Endothelial cell of umbilical vein (primary cell): ENCODE data around the gene CEMIP. TPM values are rescaled to one million over a fixed set of nuclear protein-coding genes. Genes with fewer than 3 reads are reported as not detected.

Experiments
- BruUV-seq: library from RNA; stranded (reverse); fragments of 400-500 nt; replicated peaks from 2 replicates; lab custom pipeline; 2021; lab: Mats Ljungman, UMichigan
- CTCF ChIA-PET: fragments of 300-600, 350-600 bp; sonication (Branson Sonifier 250); formaldehyde crosslinking; loops from one replicate; lab custom pipeline; 2021; ENCODE audit warnings: antibody characterized with exemption, inconsistent platforms; lab: Charles Lee
- POLR2A ChIA-PET: fragments of 300-600, 350-600 bp; sonication (Branson Sonifier 250); formaldehyde crosslinking; loops from one replicate; lab custom pipeline; 2021; ENCODE audit warnings: antibody characterized with exemption, inconsistent platforms; lab: Charles Lee
- DNase-seq: peaks from one replicate; pipeline ENCODE4 v3.0.0-alpha.2; 2011; ENCODE audit warnings: low read depth, low spot score
- FAIRE-seq: peaks from 2 replicates; lab custom pipeline; 2011; peaks lifted over from hg19 to GRCh38; lab: Jason Lieb, UNC
- H2AFZ ChIP-seq: 2 replicates; pipeline ENCODE4 v1.6.0; 2012; ENCODE audit warnings: low read depth, low read length, control low read depth, inconsistent platforms
- H3K27ac ChIP-seq: 2 replicates; pipeline ENCODE4 v1.5.1; 2011; ENCODE audit warnings: low read depth, mild to moderate bottlenecking, control low read depth, low read length, moderate library complexity; ENCODE audit not compliant: insufficient read depth
- H3K27me3 ChIP-seq, 2 experiments: 2 replicates each; pipeline versions ENCODE4 v1.6.0 to v1.6.1; 2011; ENCODE audit warnings: low read length in 2 of 2, mixed read lengths in 1 of 2; ENCODE audit not compliant: control insufficient read depth in 2 of 2, insufficient read depth in 2 of 2
- H3K36me3 ChIP-seq, 2 experiments: 2 replicates in 1 of 2; 3 replicates in 1 of 2; pipeline ENCODE4 v1.5.1; 2011; ENCODE audit warnings: low read length in 2 of 2, mild to moderate bottlenecking in 1 of 2, moderate library complexity in 1 of 2; ENCODE audit not compliant: control insufficient read depth in 2 of 2, insufficient read depth in 2 of 2; ENCODE audit errors: extremely low read depth in 1 of 2
- H3K4me1 ChIP-seq: 3 replicates; pipeline ENCODE4 v1.5.1; 2011; ENCODE audit warnings: mild to moderate bottlenecking, low read length; ENCODE audit not compliant: control insufficient read depth, insufficient read depth; ENCODE audit errors: extremely low read depth
- H3K4me2 ChIP-seq: 2 replicates; pipeline ENCODE4 v1.6.1; 2011; ENCODE audit warnings: low read length, control low read depth, mixed read lengths; ENCODE audit not compliant: insufficient read depth
- H3K4me3 ChIP-seq, 3 experiments: fragments of 200-600 bp in 1 of 3; sonication (generic), shearing (Covaris generic) in 1 of 3; replicated peaks in 1 of 3; 2 replicates each; pipeline ENCODE4 v1.5.1; 2011 to 2016; ENCODE audit warnings: control low read depth in 3 of 3, low read length in 3 of 3, mild to moderate bottlenecking in 2 of 3, inconsistent platforms in 1 of 3, low read depth in 1 of 3, moderate library complexity in 1 of 3; ENCODE audit not compliant: insufficient read depth in 1 of 3
- H3K79me2 ChIP-seq: 2 replicates; pipeline ENCODE4 v1.6.0; 2012; ENCODE audit warnings: low read length, inconsistent platforms; ENCODE audit not compliant: control insufficient read depth, insufficient read depth
- H3K9ac ChIP-seq: replicated peaks from 2 replicates; pipeline ENCODE3; 2011; ENCODE audit warnings: low read length, control low read depth; ENCODE audit not compliant: insufficient read depth; ENCODE audit errors: extremely low read depth
- H3K9me1 ChIP-seq: replicated peaks from 3 replicates; pipeline ENCODE4 v1.6.0; 2011; ENCODE audit warnings: mild to moderate bottlenecking, low read length; ENCODE audit not compliant: control insufficient read depth, insufficient read depth; ENCODE audit errors: extremely low read depth
- H3K9me3 ChIP-seq: replicated peaks from 2 replicates; pipeline ENCODE4 v1.5.1; 2012; ENCODE audit warnings: low read length, inconsistent platforms; ENCODE audit not compliant: control insufficient read depth, insufficient read depth
- H4K20me1 ChIP-seq: replicated peaks from 2 replicates; pipeline ENCODE3; 2011; ENCODE audit warnings: mild to moderate bottlenecking, low read length; ENCODE audit not compliant: control insufficient read depth, insufficient read depth; ENCODE audit errors: extremely low read depth
- EZH2 ChIP-seq: IDR thresholded peaks from 2 replicates; pipeline ENCODE4 v1.6.1; 2012; ENCODE audit warnings: borderline replicate concordance, low read depth, mild to moderate bottlenecking, moderate library complexity, low read length, inconsistent platforms; ENCODE audit not compliant: severe bottlenecking
- FOS ChIP-seq: IDR thresholded peaks from 2 replicates; pipeline ENCODE4 v1.6.1; 2011; ENCODE audit warnings: mild to moderate bottlenecking, low read length, moderate library complexity, borderline replicate concordance; ENCODE audit not compliant: insufficient read depth
- GATA2 ChIP-seq: IDR thresholded peaks from 2 replicates; pipeline ENCODE4 v1.7.0; 2011; ENCODE audit warnings: low read depth, mild to moderate bottlenecking, moderate library complexity, mixed read lengths, low read length; ENCODE audit not compliant: insufficient read length, insufficient read depth
- JUN ChIP-seq: IDR thresholded peaks from 2 replicates; pipeline ENCODE4 v1.6.1; 2011; ENCODE audit warnings: borderline replicate concordance, low read depth; ENCODE audit not compliant: insufficient read length, insufficient read depth
- MYC ChIP-seq: IDR thresholded peaks from one replicate; pipeline ENCODE4 v1.6.1; 2011; ENCODE audit warnings: mild to moderate bottlenecking, low read depth, low read length
- POLR2A ChIP-seq: IDR thresholded peaks from 2 replicates; pipeline ENCODE4 v1.6.1; 2012; ENCODE audit warnings: low read depth, mild to moderate bottlenecking, control low read depth, low read length
- POLR2AphosphoS5 ChIP-seq: IDR thresholded peaks from 2 replicates; pipeline ENCODE4 v1.6.1; 2012; ENCODE audit warnings: low read depth, mild to moderate bottlenecking, control low read depth, low read length, moderate library complexity; ENCODE audit not compliant: insufficient read depth
- dilution Hi-C: fragments of 300-500 bp; cut with MboI; formaldehyde crosslinking; loops from one replicate; pipeline ENCODE4 v1.15.0; 2019; ENCODE audit warnings: low sequenced_read_pairs; ENCODE audit not compliant: extremely low pct_ligation_motif_present
- intact Hi-C: fragments of 100-400 bp; cut with micrococcal nuclease; formaldehyde crosslinking; loops from one replicate; pipeline ENCODE4 v1.10.0; 2022
- polyA plus RNA-seq, 4 experiments: library from polyadenylated mRNA; depleted of rRNA in 3 of 4; stranded (reverse) in 3 of 4; unstranded in 1 of 4; fragments of >200 nt; gene quantifications; 2 replicates each; pipeline versions ENCODE4 v1.2.1 to v1.2.3, GENCODE V29; 2011 to 2012; ENCODE audit warnings: missing spikeins in 1 of 4
- total RNA-seq: library from RNA; stranded (reverse); gene quantifications from 2 replicates; pipeline ENCODE4 v1.2.3, GENCODE V29; 2021
- TF ChIP-seq, protein P1 (sequence below): IDR thresholded peaks from 2 replicates; pipeline ENCODE4 v1.6.1; 2011; ENCODE audit not compliant: insufficient read depth, insufficient read length
- TF ChIP-seq, protein P2 (sequence below), 2 donors: IDR thresholded peaks; 1 replicate in 1 of 2; 2 replicates in 1 of 2; pipeline ENCODE4 v1.5.1; 2011; ENCODE audit warnings: low read length in 2 of 2, mild to moderate bottlenecking in 2 of 2, moderate library complexity in 2 of 2, control low read depth in 1 of 2, inconsistent platforms in 1 of 2, low read depth in 1 of 2; ENCODE audit not compliant: insufficient read depth in 1 of 2; ENCODE audit errors: extremely low read depth in 1 of 2

Gene CEMIP
- total and polyA plus RNA-seq, 2 donors (not counting 3 experiments of a cell fraction or from before 2014, with no cell fraction given): 0.01 TPM; not detected in 1

DNA sequence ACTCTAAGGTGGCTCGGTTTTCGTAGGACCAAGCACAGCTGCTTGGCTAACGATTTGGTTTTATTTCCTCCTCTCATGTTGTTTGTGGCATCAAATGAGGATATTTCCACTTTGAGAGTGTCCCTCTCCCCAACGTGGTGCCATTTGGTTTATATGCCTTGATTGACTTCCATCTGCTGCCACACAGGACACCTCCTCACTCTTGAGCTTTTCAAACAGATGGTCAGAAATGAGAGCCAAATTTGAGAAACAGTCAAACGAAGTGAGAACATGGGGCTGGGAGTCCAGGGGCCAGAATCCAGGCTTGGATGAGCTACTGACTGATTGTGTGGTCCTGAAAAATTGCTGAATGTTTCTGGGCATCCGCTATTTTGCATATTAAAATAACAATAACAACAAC, 43.5 kb downstream of the CEMIP start:
- POLR2A ChIA-PET: no interaction called here
- H3K4me1 ChIP-seq: no peaks in the 10 kb centered on the region
- no peaks in the 10 kb centered on the region for H4K20me1 ChIP-seq
- H3K9ac ChIP-seq: no peak overlapping the region
- no peaks in the 10 kb centered on the region for H3K36me3 ChIP-seq
- no TSS peak for BruUV-seq
- no peaks in the 10 kb centered on the region for H3K9me1 ChIP-seq
- no peaks in the 10 kb centered on the region for H3K79me2 ChIP-seq
- H3K27me3 ChIP-seq: no peaks in the 10 kb centered on the region
- no peak overlapping the region for H2AFZ ChIP-seq
- no peaks in the 10 kb centered on the region for H3K9me3 ChIP-seq
- CTCF ChIA-PET: no interaction called here
- FAIRE-seq: no peak
- no peak overlapping the region for H3K4me2 ChIP-seq
- no peak overlapping the region for H3K4me3 ChIP-seq
- intact Hi-C loops (no loop called here), dilution Hi-C loops (no loop called here)
- H3K27ac ChIP-seq: no peak overlapping the region
- TF ChIP-seq POLR2AphosphoS5 (no peak), EZH2 (no peak), POLR2A (no peak), FOS (no peak), JUN (no peak), MYC (no peak), GATA2 (no peak)
- TF ChIP-seq, protein P1, sequence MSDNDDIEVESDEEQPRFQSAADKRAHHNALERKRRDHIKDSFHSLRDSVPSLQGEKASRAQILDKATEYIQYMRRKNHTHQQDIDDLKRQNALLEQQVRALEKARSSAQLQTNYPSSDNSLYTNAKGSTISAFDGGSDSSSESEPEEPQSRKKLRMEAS: no peak
- TF ChIP-seq, protein P2, sequence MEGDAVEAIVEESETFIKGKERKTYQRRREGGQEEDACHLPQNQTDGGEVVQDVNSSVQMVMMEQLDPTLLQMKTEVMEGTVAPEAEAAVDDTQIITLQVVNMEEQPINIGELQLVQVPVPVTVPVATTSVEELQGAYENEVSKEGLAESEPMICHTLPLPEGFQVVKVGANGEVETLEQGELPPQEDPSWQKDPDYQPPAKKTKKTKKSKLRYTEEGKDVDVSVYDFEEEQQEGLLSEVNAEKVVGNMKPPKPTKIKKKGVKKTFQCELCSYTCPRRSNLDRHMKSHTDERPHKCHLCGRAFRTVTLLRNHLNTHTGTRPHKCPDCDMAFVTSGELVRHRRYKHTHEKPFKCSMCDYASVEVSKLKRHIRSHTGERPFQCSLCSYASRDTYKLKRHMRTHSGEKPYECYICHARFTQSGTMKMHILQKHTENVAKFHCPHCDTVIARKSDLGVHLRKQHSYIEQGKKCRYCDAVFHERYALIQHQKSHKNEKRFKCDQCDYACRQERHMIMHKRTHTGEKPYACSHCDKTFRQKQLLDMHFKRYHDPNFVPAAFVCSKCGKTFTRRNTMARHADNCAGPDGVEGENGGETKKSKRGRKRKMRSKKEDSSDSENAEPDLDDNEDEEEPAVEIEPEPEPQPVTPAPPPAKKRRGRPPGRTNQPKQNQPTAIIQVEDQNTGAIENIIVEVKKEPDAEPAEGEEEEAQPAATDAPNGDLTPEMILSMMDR (IDR thresholded peaks at IDR 0.05; ENCODE audit: extremely low read depth in 1 of 2, insufficient read depth in 1 of 2, low read depth in 1 of 2, low read length in 2 of 2): no peak
- DNase-seq: no peak
